ENCODE results near the gene GPATCH2L. TPM values are rescaled to one million over a fixed set of nuclear protein-coding genes. Genes with fewer than 3 reads are reported as not detected.

Gene GPATCH2L
- total and polyA plus RNA-seq, 2 of the 13 experiments (the other 11 are each of a cell fraction or from before 2014, with no cell fraction given): 14.4 to 29.0 TPM

GRCh38 chr14:76204461-76205230, 52.9 kb downstream of the GPATCH2L start:
- ATAC-seq: no peak
- TF ChIP-seq ZNF549 (CRISPR knock-in tag; IDR thresholded peaks at IDR 0.05): no peak
- TF ChIP-seq PPARG (CRISPR knock-in tag; conservative IDR thresholded peaks at IDR 0.05): 0 out of 2 replicates have a peak, but pooled peaks have one; percentile 35
- peak; percentile 51; the same call in 1 of the 2 replicates for TF ChIP-seq ZNF770 (CRISPR knock-in tag; IDR thresholded peaks at IDR 0.05)
- H4K20me1 ChIP-seq (ENCODE audit: insufficient read depth, low read length): no peaks in the 10 kb centered on the region
- H3K4me2 ChIP-seq (ENCODE audit: low read depth, low read length): no peak overlapping the region
- no TSS peak for BruUV-seq (replicated peaks)
- 83% methylated on average over 5 of the region's 5 CpGs for WGBS (ENCODE audit: low lambda C conversion rate)
- in situ Hi-C loops (cut with HindIII; ENCODE audit: extremely low pct_ligation_motif_present, low pct_unique_long_range_greater_than_20kb) (no loop called here), intact Hi-C loops (cut with micrococcal nuclease; ENCODE audit: unreplicated experiment) (no loop called here)
- H3K27me3 ChIP-seq (ENCODE audit: control insufficient read depth in 1 of 2, insufficient read depth in 2 of 2, low read length in 2 of 2): no peaks in the 10 kb centered on the region
- H3K9ac ChIP-seq (ENCODE audit: insufficient read depth, low read depth, low read length): no peak overlapping the region
- DNase-seq (ENCODE audit: low spot score): no peak
- peaks cover 9 to 23% of the 10 kb centered on the region in 2 experiments; a peak in 4 of 5 replicates for H3K36me3 ChIP-seq (replicated peaks in 1 of 2; ENCODE audit: control insufficient read depth in 1 of 2, insufficient read depth in 2 of 2, low read length in 2 of 2)
- POLR2A ChIA-PET: no interaction called here
- FAIRE-seq: no peak
- peaks cover 13% of the 10 kb centered on the region for H3K4me1 ChIP-seq (ENCODE audit: insufficient read depth, low read length)
- no peak overlapping the region for H3K4me3 ChIP-seq (replicated peaks in 1 of 3; ENCODE audit: insufficient read depth in 1 of 3, low read depth in 2 of 3, low read length in 3 of 3)
- H3K9me3 ChIP-seq (ENCODE audit: low read length): no peaks in the 10 kb centered on the region
- H3K79me2 ChIP-seq (ENCODE audit: insufficient read depth, low read length): no peaks in the 10 kb centered on the region
- CTCF ChIA-PET (ENCODE audit: low intra/inter-chr PET ratio, low total read pairs): no interaction called here
- no peak overlapping the region for H2AFZ ChIP-seq (ENCODE audit: low read length)
- H3K27ac ChIP-seq (ENCODE audit: extremely low read length, insufficient read depth, low read length): peak overlapping the region; percentile 14

- Histone ChIP-seq H3K9ac (ENCODE audit: insufficient read depth, low read depth, low read length) (no peak overlapping the region), H3K27me3 (ENCODE audit: control insufficient read depth in 1 of 2, insufficient read depth in 2 of 2, low read length in 2 of 2) (no peaks in the 10 kb centered on the region), H3K79me2 (ENCODE audit: insufficient read depth, low read length) (no peaks in the 10 kb centered on the region), H3K27ac (ENCODE audit: extremely low read length, insufficient read depth, low read length) (no peak overlapping the region), H4K20me1 (ENCODE audit: insufficient read depth, low read length) (no peaks in the 10 kb centered on the region), H3K9me3 (ENCODE audit: low read length) (no peaks in the 10 kb centered on the region), H3K36me3 (replicated peaks in 1 of 2; ENCODE audit: control insufficient read depth in 1 of 2, insufficient read depth in 2 of 2, low read length in 2 of 2) (peaks cover 7 to 20% of the 10 kb centered on the region in 2 experiments; a peak in 4 of 5 replicates), H3K4me1 (ENCODE audit: insufficient read depth, low read length) (peaks cover 13% of the 10 kb centered on the region), H2AFZ (ENCODE audit: low read length) (no peak overlapping the region), H3K4me3 (replicated peaks in 1 of 3; ENCODE audit: insufficient read depth in 1 of 3, low read depth in 2 of 3, low read length in 3 of 3) (no peak overlapping the region), H3K4me2 (ENCODE audit: low read depth, low read length) (no peak overlapping the region)
- POLR2A ChIA-PET: no interaction called here
- intact Hi-C loops (cut with micrococcal nuclease; ENCODE audit: unreplicated experiment): no loop called here
- FAIRE-seq: no peak
- no TSS peak for BruUV-seq (replicated peaks)
- ATAC-seq: no peak
- DNase-seq (ENCODE audit: low spot score): no peak
- 98% methylated on average over 5 of the region's 5 CpGs for WGBS (ENCODE audit: low lambda C conversion rate)
- in situ Hi-C loops (cut with HindIII; ENCODE audit: extremely low pct_ligation_motif_present, low pct_unique_long_range_greater_than_20kb): no loop called here
- CTCF ChIA-PET (ENCODE audit: low intra/inter-chr PET ratio, low total read pairs): no interaction called here
- no peak for TF ChIP-seq ZNF503 (CRISPR knock-in tag; IDR thresholded peaks at IDR 0.05)
- no peak for TF ChIP-seq MTA1 (CRISPR knock-in tag; IDR thresholded peaks at IDR 0.05; ENCODE audit: borderline replicate concordance)
- TF ChIP-seq ARHGAP35 (CRISPR knock-in tag; IDR thresholded peaks at IDR 0.05; ENCODE audit: borderline replicate concordance): no peak
- no peak for TF ChIP-seq TIGD3 (CRISPR knock-in tag; IDR thresholded peaks at IDR 0.05; ENCODE audit: borderline replicate concordance)
- TF ChIP-seq IRX3 (CRISPR knock-in tag; IDR thresholded peaks at IDR 0.05; ENCODE audit: borderline replicate concordance, low read depth): no peak
Observed at GRCh38 chr14:76205708-76206107, 54.0 kb downstream of the GPATCH2L start.
